K562 treated with DMSO at 1 percent for 4 hours (cell line): Measurements from ENCODE around the gene SIL1. TPM values are rescaled to one million over a fixed set of nuclear protein-coding genes. Genes with fewer than 3 reads are reported as not detected.

ENCODE experiments used
- total RNA-seq: library from RNA; unstranded; fragments of 300-600 nt; gene quantifications from 2 replicates; pipeline ENCODE4 v1.2.3, GENCODE V29; 2022; ENCODE audit not compliant: insufficient read depth

The SIL1 gene
- 20.6 and 36.9 TPM in 2 replicates for total RNA-seq

GRCh38 chr5:139197710-139198669 is at the start of gene SIL1:
TSS of gene SIL1 (minus strand) at chr5:139198368. CDS start at chr5:139127843, 70,525 bp downstream.

Other genes starting within 250 kb of the SIL1 start
- 130 and 131 TPM in 2 replicates for gene MATR3, start 95.4 kb upstream of the SIL1 start, total RNA-seq
- gene PAIP2, start 143.5 kb upstream of the SIL1 start, total RNA-seq, result 134 and 135 TPM in 2 replicates
- gene SLC23A1, start 184.9 kb upstream of the SIL1 start, total RNA-seq, result 0.44 TPM in 1 of 2 replicates, not detected in the other
- 1.2 TPM in 1 of 2 replicates, not detected in the other for gene MZB1, start 191.5 kb upstream of the SIL1 start, total RNA-seq
- gene PROB1, start 196.7 kb upstream of the SIL1 start, total RNA-seq, result 2.4 and 3.0 TPM in 2 replicates
- gene SPATA24, start 205.7 kb upstream of the SIL1 start, total RNA-seq, result 7.4 and 7.8 TPM in 2 replicates
- 1.7 and 3.1 TPM in 2 replicates for gene DNAJC18, start 241.2 kb upstream of the SIL1 start, total RNA-seq